PC-3 (cell line): ENCODE results near the gene CASP1. TPM values are rescaled to one million over a fixed set of nuclear protein-coding genes. Genes with fewer than 3 reads are reported as not detected.
A peak's percentile ranks its signal among the peaks of the same experiment; 100 is the strongest.
"Not testable (repeated sequence)": the region's sequence is repeated elsewhere in the genome, so short reads cannot be mapped to it uniquely, and the experiment has no call there.

ENCODE experiments used
- ATAC-seq: fragments of 200-7000 bp; cut with Tn5 transposase; 2 replicates; pipeline ENCODE4 v1.9.1; 2020; ENCODE audit warnings: mild to moderate bottlenecking, moderate library complexity
- BruUV-seq: library from RNA; stranded (reverse); fragments of 400-500 nt; replicated peaks from 2 replicates; lab custom pipeline; 2021; lab: Mats Ljungman, UMichigan
- CTCF ChIA-PET: fragments of 300-600 bp; sonication (Branson Sonifier 250); formaldehyde crosslinking; loops from one replicate; lab custom pipeline; 2022; ENCODE audit warnings: antibody characterized with exemption; lab: Charles Lee
- POLR2A ChIA-PET: fragments of 300-600 bp; sonication (Branson Sonifier 250); formaldehyde crosslinking; loops from one replicate; lab custom pipeline; 2022; ENCODE audit warnings: antibody characterized with exemption; ENCODE audit not compliant: unreplicated experiment; lab: Charles Lee
- DNase-seq: peaks from one replicate; pipeline ENCODE4 v3.0.0-alpha.2; 2015
- H2AFZ ChIP-seq: fragments of 300-600 bp; sonication (generic); 2 replicates; pipeline ENCODE4 v1.6.0; 2016; ENCODE audit warnings: antibody characterized with exemption, low read length
- H3F3A ChIP-seq: fragments of 300-600 bp; sonication (generic); one replicate; pipeline ENCODE4 v1.6.0; 2017; ENCODE audit warnings: antibody characterized with exemption, low read length, control low read depth, mild to moderate bottlenecking; ENCODE audit not compliant: unreplicated experiment
- H3K27ac ChIP-seq: fragments of 300-600 bp; sonication (generic); 2 replicates; pipeline ENCODE4 v1.5.1; 2016; ENCODE audit warnings: mild to moderate bottlenecking, low read length
- H3K27me3 ChIP-seq: fragments of 300-600 bp; sonication (generic); 2 replicates; pipeline ENCODE4 v1.6.1; 2016; ENCODE audit warnings: low read length, mixed read lengths
- H3K36me3 ChIP-seq: fragments of 300-600 bp; sonication (generic); 2 replicates; pipeline ENCODE4 v1.6.1; 2016; ENCODE audit warnings: low read depth, mixed run types, low read length, mixed read lengths
- H3K4me1 ChIP-seq: fragments of 300-600 bp; sonication (generic); 2 replicates; pipeline ENCODE4 v1.5.1; 2016; ENCODE audit warnings: low read length; ENCODE audit not compliant: insufficient read depth
- H3K4me2 ChIP-seq: fragments of 300-600 bp; sonication (generic); 2 replicates; pipeline ENCODE4 v1.6.0; 2016; ENCODE audit warnings: low read length
- H3K4me3 ChIP-seq: fragments of 300-600 bp; sonication (generic); 2 replicates; pipeline ENCODE4 v1.5.1; 2016; ENCODE audit warnings: mild to moderate bottlenecking, low read length, mixed read lengths
- H3K79me2 ChIP-seq: fragments of 300-600 bp; sonication (generic); 2 replicates; pipeline ENCODE4 v1.6.1; 2017; ENCODE audit warnings: low read length, mixed read lengths
- H3K9ac ChIP-seq: fragments of 300-600 bp; sonication (generic); 2 replicates; pipeline ENCODE4 v1.6.0; 2016; ENCODE audit warnings: mild to moderate bottlenecking, low read length
- H3K9me2 ChIP-seq: fragments of 300-600 bp; sonication (generic); replicated peaks from 2 replicates; pipeline ENCODE4 v1.6.1; 2016; ENCODE audit warnings: mixed run types, low read length, mixed read lengths
- H3K9me3 ChIP-seq: fragments of 300-600 bp; sonication (generic); 2 replicates; pipeline ENCODE4 v1.6.1; 2016; ENCODE audit warnings: low read length, mixed read lengths
- H4K20me1 ChIP-seq: fragments of 300-600 bp; sonication (generic); 2 replicates; pipeline ENCODE4 v1.6.1; 2016; ENCODE audit warnings: low read length, mixed read lengths
- CTCF ChIP-seq: fragments of 300-600 bp; sonication (generic); conservative IDR thresholded peaks from 2 replicates; pipeline ENCODE4 v1.5.1; 2017; ENCODE audit warnings: antibody characterized with exemption, low read depth, mild to moderate bottlenecking, low read length
- EZH2 ChIP-seq: fragments of 300-600 bp; sonication (generic); IDR thresholded peaks from one replicate; pipeline ENCODE4 v1.6.1; 2017; ENCODE audit warnings: antibody characterized with exemption, mild to moderate bottlenecking, low read length; ENCODE audit not compliant: unreplicated experiment
- EZH2phosphoT487 ChIP-seq: fragments of 300-600 bp; sonication (generic); IDR thresholded peaks from 2 replicates; pipeline ENCODE4 v1.6.1; 2018; ENCODE audit warnings: mild to moderate bottlenecking, antibody characterized with exemption, low read length, borderline replicate concordance
- intact Hi-C: fragments of 100-400 bp; cut with micrococcal nuclease; formaldehyde crosslinking; loops from 2 replicates; pipeline ENCODE4 v1.9.0; 2023
- total RNA-seq: library from RNA; depleted of rRNA; stranded (reverse); fragments of >200 nt; gene quantifications from 2 replicates; pipeline ENCODE4 v1.2.3, GENCODE V29; 2014

The CASP1 gene
- total RNA-seq, 1 experiment from 2014 or later: 0.33 TPM

DNA sequence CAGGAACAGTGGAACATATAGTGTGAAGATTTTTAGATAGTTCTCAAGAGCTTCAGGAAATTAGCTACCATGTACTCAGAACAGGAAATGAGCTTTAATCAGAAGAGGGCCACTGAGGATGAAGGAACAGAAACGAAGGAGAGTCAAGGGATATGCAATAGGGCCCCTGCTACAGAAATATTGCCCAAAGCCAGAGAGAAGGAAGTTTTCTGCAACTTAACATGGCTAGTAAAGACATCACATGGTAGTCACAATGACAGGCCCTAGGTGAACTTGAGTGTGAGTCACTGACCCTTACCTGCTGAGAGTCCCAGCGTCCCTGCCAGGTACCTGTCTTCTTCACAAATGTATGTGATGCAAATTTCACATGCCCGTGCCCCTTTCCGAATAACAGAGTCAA, 35.4 kb upstream of the CASP1 start:
- Histone ChIP-seq H3K4me3 (no peak overlapping the region), H3K9me2 (no peaks in the 10 kb centered on the region), H3F3A (no peaks in the 10 kb centered on the region), H3K9me3 (no peaks in the 10 kb centered on the region), H3K36me3 (no peaks in the 10 kb centered on the region), H2AFZ (no peak overlapping the region), H3K9ac (no peak overlapping the region), H3K27ac (no peak overlapping the region), H3K4me1 (no peaks in the 10 kb centered on the region), H3K27me3 (no peaks in the 10 kb centered on the region), H3K4me2 (no peak overlapping the region), H4K20me1 (no peaks in the 10 kb centered on the region), H3K79me2 (no peaks in the 10 kb centered on the region)
- peak; percentile 19 for DNase-seq
- POLR2A ChIA-PET: no interaction called here
- ATAC-seq: no peak
- intact Hi-C loops: no loop called here
- CTCF ChIA-PET: no interaction called here
- no TSS peak for BruUV-seq
- no peak for TF ChIP-seq EZH2phosphoT487
- TF ChIP-seq EZH2: no peak
- TF ChIP-seq CTCF: no peak

DNA sequence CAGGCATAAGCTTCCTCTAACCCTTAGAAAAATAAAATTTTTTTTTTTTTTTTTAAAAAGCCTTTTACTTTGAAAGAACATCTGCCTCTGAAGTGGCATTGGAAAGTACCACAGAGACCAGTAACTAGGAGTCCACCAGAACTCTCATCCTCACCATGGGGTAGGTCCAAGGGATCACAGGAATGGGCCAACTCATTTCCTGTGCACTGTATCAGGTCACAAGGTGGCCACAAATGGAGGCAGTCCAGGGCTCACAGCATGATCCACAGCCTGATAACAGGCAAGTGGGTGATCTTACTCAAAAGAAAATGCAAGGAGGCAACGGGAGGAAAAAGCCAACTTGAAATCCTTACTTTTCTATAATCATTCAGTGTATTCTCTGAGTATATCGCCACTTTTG, 34.8 kb upstream of the CASP1 start:
- H4K20me1 ChIP-seq, H3K36me3 ChIP-seq, H3K27ac ChIP-seq, H3K4me3 ChIP-seq, H2AFZ ChIP-seq, H3K27me3 ChIP-seq, H3K9ac ChIP-seq, DNase-seq, POLR2A ChIA-PET, ATAC-seq, BruUV-seq, intact Hi-C loops, H3K9me3 ChIP-seq, H3K4me2 ChIP-seq, H3K79me2 ChIP-seq, CTCF ChIA-PET, H3F3A ChIP-seq, H3K4me1 ChIP-seq, H3K9me2 ChIP-seq: not testable (repeated sequence)

- H3K79me2 ChIP-seq, H3K27ac ChIP-seq, intact Hi-C loops, DNase-seq, H2AFZ ChIP-seq, ATAC-seq, CTCF ChIA-PET, POLR2A ChIA-PET, H3K9ac ChIP-seq, H3K27me3 ChIP-seq, H3K36me3 ChIP-seq, H4K20me1 ChIP-seq, H3K9me3 ChIP-seq, H3F3A ChIP-seq, H3K4me2 ChIP-seq, BruUV-seq, H3K4me1 ChIP-seq, H3K9me2 ChIP-seq, H3K4me3 ChIP-seq: not testable (repeated sequence)
Measured at GRCh38 chr11:105063245-105063941, 28.4 kb upstream of the CASP1 start.

- POLR2A ChIA-PET: no interaction called here
- no peaks in the 10 kb centered on the region for H4K20me1 ChIP-seq
- H3K27me3 ChIP-seq: no peaks in the 10 kb centered on the region
- H2AFZ ChIP-seq: no peak overlapping the region
- H3F3A ChIP-seq: no peaks in the 10 kb centered on the region
- no peak overlapping the region for H3K9ac ChIP-seq
- no peaks in the 10 kb centered on the region for H3K36me3 ChIP-seq
- H3K4me2 ChIP-seq: no peak overlapping the region
- H3K27ac ChIP-seq: no peak overlapping the region
- no peaks in the 10 kb centered on the region for H3K79me2 ChIP-seq
- TF ChIP-seq CTCF (no peak), EZH2 (no peak), EZH2phosphoT487 (no peak)
- no peaks in the 10 kb centered on the region for H3K9me3 ChIP-seq
- intact Hi-C loops: no loop called here
- ATAC-seq: no peak
- H3K9me2 ChIP-seq: no peaks in the 10 kb centered on the region
- H3K4me1 ChIP-seq: no peaks in the 10 kb centered on the region
- no peak for DNase-seq
- CTCF ChIA-PET: no interaction called here
- H3K4me3 ChIP-seq: no peak overlapping the region
- BruUV-seq: no TSS peak
Measured at GRCh38 chr11:105057432-105057831, 22.5 kb upstream of the CASP1 start.
